ENCODE results near the gene ANKRD18A.
"Not testable (repeated sequence)": the region's sequence is repeated elsewhere in the genome, so short reads cannot be mapped to it uniquely, and the experiment has no call there.

- not testable (repeated sequence) for TF ChIP-seq POLR2A, CTCF (IDR thresholded peaks at IDR 0.05)
Measured at GRCh38 chr9:38576181-38576580, 44.2 kb downstream of the ANKRD18A start.

All from esophagus squamous epithelium (tissue), 4 donors.